Astrocyte of the cerebellum (primary cell): ENCODE results near the gene HLF.

Experiments used
- DNase-seq: peaks from one replicate; pipeline ENCODE4 v3.0.0-alpha.2; 2011; ENCODE audit warnings: low read depth
- H3K4me3 ChIP-seq: 2 replicates; pipeline ENCODE4 v1.5.1; 2011; ENCODE audit warnings: mild to moderate bottlenecking, low read depth, low read length, moderate library complexity
- CTCF ChIP-seq: IDR thresholded peaks from 2 replicates; pipeline ENCODE4 v1.5.1; 2012; ENCODE audit warnings: low read length, low read depth, moderate library complexity, mild to moderate bottlenecking; ENCODE audit errors: missing control alignments
- in situ Hi-C: cut with HindIII; loops from 2 replicates; pipeline ENCODE4 v1.10.0; 2017; ENCODE audit warnings: low sequenced_read_pairs

HLF gene

GRCh38 chr17:55282379-55282702, 17.6 kb downstream of the HLF start:
- H3K4me3 ChIP-seq, result no peak overlapping the region
- TF ChIP-seq CTCF, result no peak
- in situ Hi-C loops, result no loop called here
- DNase-seq, result no peak

GRCh38 chr17:55282741-55283140, 18.0 kb downstream of the HLF start:
- TF ChIP-seq CTCF, result no peak
- in situ Hi-C loops, result no loop called here
- H3K4me3 ChIP-seq, result no peak overlapping the region
- no peak for DNase-seq

- in situ Hi-C loops, result no loop called here
- no peak overlapping the region for H3K4me3 ChIP-seq
- TF ChIP-seq CTCF, result no peak
- DNase-seq, result no peak
Measured at GRCh38 chr17:55283256-55283965, 18.7 kb downstream of the HLF start.

- no peak overlapping the region for H3K4me3 ChIP-seq
- TF ChIP-seq CTCF, result no peak
- DNase-seq, result no peak
- in situ Hi-C loops, result no loop called here
Measured at GRCh38 chr17:55284001-55284884, 19.5 kb downstream of the HLF start.

- in situ Hi-C loops, result loop anchor here (5.0 kb wide), 1 partner anchor 288 kb away; no protein-coding TSS in a partner anchor
- no peak overlapping the region for H3K4me3 ChIP-seq
- TF ChIP-seq CTCF, result no peak
- no peak for DNase-seq
Measured at GRCh38 chr17:55284944-55285339, 20.2 kb downstream of the HLF start.

GRCh38 chr17:55285340-55286301, 20.9 kb downstream of the HLF start:
- TF ChIP-seq CTCF, result no peak
- no peak overlapping the region for H3K4me3 ChIP-seq
- in situ Hi-C loops, result loop anchor here (5.0 kb wide), 1 partner anchor 288 kb away; no protein-coding TSS in a partner anchor
- peak; percentile 52 for DNase-seq
